ENCODE results near the gene RCOR3. TPM values are rescaled to one million over a fixed set of nuclear protein-coding genes. Genes with fewer than 3 reads are reported as not detected.
"Not testable (repeated sequence)": the region's sequence is repeated elsewhere in the genome, so short reads cannot be mapped to it uniquely, and the experiment has no call there.

RCOR3 gene
- total RNA-seq (2014; rRNA removed; shearing (Covaris generic)): 8.7 and 9.2 TPM in 2 replicates
- polyA plus RNA-seq (2015; cell fraction: cytosol; rRNA removed): 15.4 and 15.6 TPM in 2 replicates
- 108 and 140 TPM in 2 replicates for polyA plus RNA-seq (2015; cell fraction: nucleus; rRNA removed)

DNA sequence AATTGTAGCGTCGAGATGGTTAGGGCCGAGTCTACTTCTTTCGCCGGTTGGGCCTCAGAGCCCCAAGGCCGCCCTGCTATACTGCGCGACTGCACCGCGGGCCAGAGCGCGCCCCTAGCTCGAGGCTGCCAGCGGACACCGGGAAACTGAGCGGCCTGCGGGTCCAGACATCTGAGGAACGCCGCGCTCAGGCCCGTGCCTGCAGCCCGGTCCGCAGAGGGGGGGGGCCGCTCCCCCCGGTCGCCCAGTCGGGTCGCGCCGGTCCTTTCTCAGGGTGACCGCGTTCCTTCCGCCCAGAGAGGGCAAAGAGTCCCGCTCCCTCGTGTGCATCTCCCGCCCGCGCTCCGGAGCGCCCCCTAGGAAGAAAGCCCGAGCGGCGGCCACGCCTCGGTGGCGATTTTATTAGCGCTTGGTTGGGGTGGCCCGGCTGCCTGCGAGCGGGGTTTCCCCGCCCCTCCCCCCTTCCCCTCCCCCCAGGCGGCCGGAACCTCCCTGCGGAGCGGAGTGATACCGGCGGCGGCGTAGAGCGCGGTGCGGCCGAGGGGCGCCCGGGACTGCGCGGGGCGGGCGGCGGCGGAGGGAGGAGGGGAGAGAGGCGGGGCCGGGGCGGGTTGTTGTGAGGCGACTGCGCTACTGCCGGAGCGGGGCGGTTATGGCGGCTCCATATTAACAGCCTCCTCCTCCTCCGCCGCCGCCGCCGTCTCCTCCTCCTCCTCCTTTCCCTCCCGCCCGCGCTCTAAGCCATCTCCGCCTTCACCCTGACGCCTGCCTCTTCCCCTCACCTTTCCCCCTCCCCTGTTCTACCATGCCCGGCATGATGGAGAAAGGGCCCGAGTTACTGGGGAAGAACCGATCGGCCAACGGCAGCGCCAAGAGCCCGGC lies at the start of gene RCOR3:
Gene RCOR3, plus strand, starts transcription at position 611 of the 882 bp plus-strand sequence. Its CDS starts 195 bp downstream, at position 806.
- in situ Hi-C loops (cut with HindIII; ENCODE audit: low pct_unique_long_range_greater_than_20kb, low sequenced_read_pairs): no loop called here
- peak; percentile 90 for DNase-seq (ENCODE audit: low read depth, low spot score)

DNA sequence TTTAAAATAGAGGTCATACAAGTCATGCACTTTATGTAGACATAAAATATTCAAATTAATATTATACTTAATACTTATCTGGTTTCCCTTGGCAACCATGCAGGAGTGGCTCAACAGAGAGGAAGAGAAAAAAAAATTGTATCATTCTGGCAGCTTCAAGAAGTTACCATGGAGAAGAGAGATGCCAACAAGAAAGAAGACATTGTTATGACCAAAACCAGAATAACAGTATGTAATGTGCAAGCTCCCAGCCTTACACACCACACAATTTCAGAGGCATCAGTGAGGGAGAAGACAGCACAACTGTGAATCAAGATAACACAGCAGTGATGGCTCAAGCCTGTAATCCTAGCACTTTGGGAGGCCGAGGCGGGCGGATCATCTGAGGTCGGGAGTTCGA lies 49.1 kb upstream of the RCOR3 start:
- DNase-seq (ENCODE audit: low read depth, low spot score): peak; percentile 17
- in situ Hi-C loops (cut with HindIII; ENCODE audit: low pct_unique_long_range_greater_than_20kb, low sequenced_read_pairs): no loop called here

- in situ Hi-C loops (cut with HindIII; ENCODE audit: low pct_unique_long_range_greater_than_20kb, low sequenced_read_pairs): no loop called here
- DNase-seq (ENCODE audit: low read depth, low spot score): no peak
Measured at GRCh38 chr1:211210965-211211364, 48.2 kb upstream of the RCOR3 start.

DNA sequence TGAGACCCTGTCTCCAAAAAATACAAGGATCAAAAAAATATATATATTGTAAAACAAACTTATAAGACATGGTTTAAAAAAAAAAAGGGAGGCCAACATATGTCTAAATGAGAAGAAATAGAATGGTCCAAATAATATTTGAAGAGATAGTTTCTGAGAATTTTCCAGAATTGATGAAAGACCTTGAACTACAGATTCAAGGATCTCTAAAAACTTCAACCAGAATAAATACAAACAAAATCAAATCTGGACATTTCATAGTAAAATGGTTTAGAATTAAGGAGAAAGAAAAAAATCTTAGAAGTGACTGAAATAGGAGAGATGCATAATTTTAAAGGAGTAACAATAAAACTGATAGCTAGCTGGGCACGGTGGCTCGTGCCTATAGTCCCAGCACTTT lies 45.5 kb upstream of the RCOR3 start:
- DNase-seq (ENCODE audit: low read depth, low spot score): no peak
- in situ Hi-C loops (cut with HindIII; ENCODE audit: low pct_unique_long_range_greater_than_20kb, low sequenced_read_pairs): no loop called here

DNA sequence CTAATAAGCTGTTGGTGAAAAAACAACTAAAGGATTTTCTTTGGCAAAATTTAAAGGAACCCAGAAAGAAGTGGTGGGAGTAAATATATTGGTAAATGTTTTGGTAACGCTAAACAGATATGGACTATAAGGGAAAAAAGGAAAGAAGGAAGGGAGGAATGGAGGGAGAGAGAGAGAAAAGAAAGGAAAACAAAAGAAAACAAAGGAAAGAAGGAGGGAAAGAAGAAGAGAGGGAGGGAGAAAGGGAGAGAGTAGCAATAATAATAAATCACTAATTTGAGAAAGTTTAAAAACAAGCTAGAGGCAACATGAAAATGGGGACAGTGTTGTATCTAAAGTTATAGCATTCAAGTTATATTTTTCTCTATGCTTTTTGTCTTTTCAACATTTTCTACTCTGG lies 43.6 kb upstream of the RCOR3 start:
- in situ Hi-C loops (cut with HindIII; ENCODE audit: low pct_unique_long_range_greater_than_20kb, low sequenced_read_pairs): no loop called here
- DNase-seq (ENCODE audit: low read depth, low spot score): no peak

DNA sequence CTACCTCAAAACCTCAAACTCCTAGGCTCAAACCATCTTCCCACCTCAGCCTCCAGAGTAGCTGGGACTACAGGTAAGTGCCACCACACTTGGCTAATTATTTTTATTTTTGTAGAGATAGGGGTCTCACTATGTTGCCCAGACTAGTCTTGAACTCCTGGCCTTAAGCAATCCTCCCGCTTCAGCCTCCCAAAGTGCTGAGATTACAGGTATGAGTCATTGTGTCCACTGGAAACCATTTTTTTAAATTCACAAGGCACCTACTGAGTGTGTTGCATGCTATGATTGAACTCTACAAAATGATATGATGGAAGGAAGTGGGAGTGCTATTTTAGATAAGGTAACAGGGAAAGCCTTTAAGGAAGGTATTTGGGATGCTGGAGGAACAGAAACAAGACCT lies 41.8 kb upstream of the RCOR3 start:
- in situ Hi-C loops (cut with HindIII; ENCODE audit: low pct_unique_long_range_greater_than_20kb, low sequenced_read_pairs): no loop called here
- no peak for DNase-seq (ENCODE audit: low read depth, low spot score)

- DNase-seq (ENCODE audit: low read depth, low spot score); in situ Hi-C loops (cut with HindIII; ENCODE audit: low pct_unique_long_range_greater_than_20kb, low sequenced_read_pairs): not testable (repeated sequence)
Measured at GRCh38 chr1:211222469-211223234, 36.5 kb upstream of the RCOR3 start.

GRCh38 chr1:211228573-211229364 lies 30.4 kb upstream of the RCOR3 start:
- DNase-seq (ENCODE audit: low read depth, low spot score); in situ Hi-C loops (cut with HindIII; ENCODE audit: low pct_unique_long_range_greater_than_20kb, low sequenced_read_pairs): not testable (repeated sequence)

- in situ Hi-C loops (cut with HindIII; ENCODE audit: low pct_unique_long_range_greater_than_20kb, low sequenced_read_pairs): no loop called here
- DNase-seq (ENCODE audit: low read depth, low spot score): no peak
Measured at GRCh38 chr1:211229365-211229759, 29.8 kb upstream of the RCOR3 start.

DNA sequence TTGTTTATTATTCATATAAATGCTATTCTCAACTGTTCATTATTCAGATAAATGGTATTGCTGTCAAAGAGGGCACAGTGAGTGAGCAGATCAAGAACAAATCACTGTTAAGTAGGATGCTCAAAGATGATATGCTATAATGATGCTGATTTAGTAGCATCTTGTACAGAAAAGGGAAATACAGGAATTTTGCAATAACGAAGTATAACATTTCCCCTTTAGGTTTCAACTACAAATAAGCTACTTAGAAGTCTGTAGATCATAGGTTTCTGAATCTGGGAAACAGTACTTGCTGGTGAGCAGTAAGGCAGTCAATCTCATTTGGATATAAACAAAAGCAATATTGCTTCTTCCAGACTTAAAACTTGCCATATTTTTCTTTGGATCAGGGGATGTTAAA lies 27.3 kb upstream of the RCOR3 start:
- no peak for DNase-seq (ENCODE audit: low read depth, low spot score)
- in situ Hi-C loops (cut with HindIII; ENCODE audit: low pct_unique_long_range_greater_than_20kb, low sequenced_read_pairs): no loop called here

DNA sequence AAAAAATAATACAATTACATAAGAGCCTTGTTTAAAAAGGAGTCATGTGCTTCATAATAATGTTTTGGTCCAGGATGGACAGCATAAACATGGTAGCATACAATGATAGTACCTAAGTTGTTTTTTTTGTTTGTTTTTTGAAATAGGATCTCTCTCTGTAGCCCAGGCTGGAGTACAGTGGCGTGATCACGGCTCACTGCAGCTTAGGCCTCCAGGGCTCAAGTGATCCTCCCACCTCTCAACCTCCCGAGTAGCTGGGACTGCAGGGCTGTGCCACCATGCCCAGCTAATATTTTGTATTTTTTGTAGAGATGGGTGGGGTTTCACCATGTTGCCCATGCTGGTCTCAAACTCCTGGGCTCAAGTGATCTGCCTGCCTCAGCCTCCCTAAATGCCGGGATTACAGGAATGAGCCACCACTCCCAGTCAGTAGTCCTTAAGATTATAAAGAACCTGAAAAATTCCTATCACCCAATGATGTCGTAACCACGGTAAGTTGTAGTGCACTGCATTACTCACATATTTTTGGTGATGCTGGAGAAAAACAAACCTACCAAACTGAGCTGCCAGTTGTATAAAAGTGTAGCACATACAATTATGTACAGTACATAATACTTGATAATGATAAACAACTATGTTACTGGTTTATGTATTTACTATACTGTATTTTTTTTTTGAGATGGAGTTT lies 22.4 kb upstream of the RCOR3 start:
- no peak for DNase-seq (ENCODE audit: low read depth, low spot score)
- in situ Hi-C loops (cut with HindIII; ENCODE audit: low pct_unique_long_range_greater_than_20kb, low sequenced_read_pairs): no loop called here

DNA sequence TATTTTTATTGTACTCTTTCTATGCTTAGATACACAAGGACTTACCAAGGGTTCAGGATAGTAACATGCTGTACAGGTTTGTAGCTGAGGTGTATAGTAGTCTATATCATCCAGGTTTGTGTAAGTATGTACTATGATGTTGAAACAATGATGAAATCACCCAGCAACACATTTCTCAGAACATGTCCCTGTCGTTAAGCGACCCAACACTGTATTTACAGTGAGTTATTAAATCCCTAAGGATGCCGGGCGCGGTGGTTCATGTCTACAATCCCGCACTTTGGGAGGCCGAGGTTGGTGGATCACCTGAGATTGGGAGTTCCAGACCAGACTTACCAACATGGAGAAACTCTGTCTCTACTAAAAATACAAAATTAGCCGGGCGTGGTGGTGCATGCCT lies 21.6 kb upstream of the RCOR3 start:
- no peak for DNase-seq (ENCODE audit: low read depth, low spot score)
- in situ Hi-C loops (cut with HindIII; ENCODE audit: low pct_unique_long_range_greater_than_20kb, low sequenced_read_pairs): no loop called here

DNA sequence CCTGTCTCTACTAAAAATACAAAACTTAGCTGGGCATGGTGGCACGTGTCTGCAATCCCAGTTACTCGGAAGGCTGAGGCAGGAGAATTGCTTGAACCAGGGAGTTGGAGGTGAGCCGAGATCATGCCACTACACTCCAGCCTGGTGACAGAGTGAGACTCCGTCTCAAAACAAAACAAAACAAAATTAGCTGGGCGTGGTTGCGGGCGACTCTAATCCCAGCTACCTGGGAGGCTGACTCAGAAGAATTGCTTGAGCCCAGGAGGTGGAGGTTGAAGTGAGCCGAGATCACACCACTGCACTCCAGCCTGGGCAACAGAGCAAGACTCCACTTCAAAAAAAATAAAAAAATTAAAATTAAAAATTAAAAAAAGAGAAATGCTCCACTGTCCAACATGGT lies 18.6 kb upstream of the RCOR3 start:
- DNase-seq (ENCODE audit: low read depth, low spot score); in situ Hi-C loops (cut with HindIII; ENCODE audit: low pct_unique_long_range_greater_than_20kb, low sequenced_read_pairs): not testable (repeated sequence)

DNA sequence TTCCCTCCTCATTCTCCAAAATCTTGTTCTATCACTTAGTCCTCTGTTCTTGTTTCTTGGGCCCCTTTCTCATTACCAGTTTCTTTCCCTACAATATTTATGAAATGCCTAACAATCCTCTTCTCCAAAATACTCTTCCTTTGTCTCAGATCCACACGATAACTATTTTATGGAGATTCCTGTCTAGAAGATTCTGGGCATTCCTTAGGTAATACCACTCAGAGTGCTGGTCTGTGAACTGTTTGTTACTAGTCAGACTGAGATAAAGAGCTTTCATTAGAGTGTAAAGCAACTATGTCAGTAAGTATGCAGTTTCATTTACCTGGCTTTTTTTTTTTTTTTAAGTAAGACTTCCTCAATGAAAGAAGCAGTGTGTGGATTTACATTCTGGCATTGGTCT lies 18.1 kb upstream of the RCOR3 start:
- in situ Hi-C loops (cut with HindIII; ENCODE audit: low pct_unique_long_range_greater_than_20kb, low sequenced_read_pairs): no loop called here
- no peak for DNase-seq (ENCODE audit: low read depth, low spot score)

- in situ Hi-C loops (cut with HindIII; ENCODE audit: low pct_unique_long_range_greater_than_20kb, low sequenced_read_pairs); DNase-seq (ENCODE audit: low read depth, low spot score): not testable (repeated sequence)
Measured at GRCh38 chr1:211243639-211244038, 15.5 kb upstream of the RCOR3 start.

DNA sequence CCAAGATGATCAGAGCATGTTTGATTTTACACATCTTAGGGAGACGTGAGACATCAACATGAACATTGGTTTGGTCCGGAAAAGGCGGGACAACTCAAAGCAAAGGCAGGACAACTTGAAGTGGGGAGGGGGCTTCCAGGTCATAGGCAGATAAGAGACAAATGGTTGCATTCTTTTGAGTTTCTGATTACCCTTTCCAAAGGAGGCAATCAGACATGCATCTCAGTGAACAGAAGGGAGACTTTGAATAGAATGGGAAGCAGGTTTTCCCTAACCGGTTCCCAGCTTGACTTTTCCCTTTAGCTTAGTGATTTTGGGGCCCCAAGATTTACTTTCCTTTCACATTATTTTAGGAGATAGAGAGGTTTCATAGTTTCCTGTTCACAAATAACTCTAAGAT lies 12.6 kb upstream of the RCOR3 start:
- in situ Hi-C loops (cut with HindIII; ENCODE audit: low pct_unique_long_range_greater_than_20kb, low sequenced_read_pairs); DNase-seq (ENCODE audit: low read depth, low spot score): not testable (repeated sequence)

- peak; percentile 9 for DNase-seq (ENCODE audit: low read depth, low spot score)
- in situ Hi-C loops (cut with HindIII; ENCODE audit: low pct_unique_long_range_greater_than_20kb, low sequenced_read_pairs): no loop called here
Measured at GRCh38 chr1:211247921-211248320, 11.2 kb upstream of the RCOR3 start.
